ENCODE measurements around the gene ZNF540. TPM values are rescaled to one million over a fixed set of nuclear protein-coding genes. Genes with fewer than 3 reads are reported as not detected.

Gene ZNF540
- 10 to 100 TPM in 2 of 4 donors, 1 to 10 TPM in 2; 9.6 to 30.7 (median 11.0) TPM for total RNA-seq

- TF ChIP-seq POLR2A (IDR thresholded peaks at IDR 0.05) (peak in 1 of 2 donors; percentile 90), CTCF (IDR thresholded peaks at IDR 0.05) (no peak)
These were observed at the start of gene ZNF540, which contains the start of gene ZNF571 for GRCh38 chr19:37594304-37594981. Gene ZNF540, plus strand, starts transcription at chr19:37594876. Its CDS starts 3,572 bp downstream, at chr19:37598448. Gene ZNF571, minus strand, starts transcription at chr19:37594792. Its CDS starts 8,116 bp downstream, at chr19:37586676.

GRCh38 chr19:37551129-37551993 is 43.3 kb upstream of the ZNF540 start:
- no peak for DNase-seq
- TF ChIP-seq CTCF (IDR thresholded peaks at IDR 0.05) (no peak), POLR2A (IDR thresholded peaks at IDR 0.05) (no peak)
- H3K27ac ChIP-seq = no peak overlapping the region
- intact Hi-C loops (cut with DNase I) = loop anchor here (10.0 kb wide), 1 partner anchor 727 kb away; no protein-coding TSS in a partner anchor
- H3K4me3 ChIP-seq (replicated peaks in 1 of 3) = no peak overlapping the region
- H3K27me3 ChIP-seq = no peaks in the 10 kb centered on the region
- WGBS, 2 donors = 4% methylated on average over 25 to 35 of the region's 65 CpGs
- no peaks in the 10 kb centered on the region for H3K9me3 ChIP-seq
- no peaks in the 10 kb centered on the region for H3K4me1 ChIP-seq
- H3K36me3 ChIP-seq = no peaks in the 10 kb centered on the region

More at GRCh38 chr19:37594304-37594981, at the start of gene ZNF540, which contains the start of gene ZNF571:
- Histone ChIP-seq H3K27me3 (no peaks in the 10 kb centered on the region), H3K4me3 (replicated peaks in 1 of 3) (peak within 1 kb of the TSS; percentile 38 to 51 (median 50)), H3K27ac (peak within 1 kb of the TSS; percentile 81 to 93 (median 92)), H3K36me3 (peaks cover 6 to 8% of the 10 kb centered on the region in 2 donors), H3K9me3 (no peaks in the 10 kb centered on the region), H3K4me1 (peaks cover 4 to 6% of the 10 kb centered on the region in 2 donors)
- WGBS, 2 donors = 0 to 2% methylated on average over 25 to 34 of the region's 53 CpGs
- peak; percentile 97 to 98 for DNase-seq
- intact Hi-C loops (cut with DNase I) = no loop called here

GRCh38 chr19:37563518-37563917 is 31.2 kb upstream of the ZNF540 start:
- no peak for DNase-seq
- no peak overlapping the region for H3K4me3 ChIP-seq (replicated peaks in 1 of 3)
- H3K9me3 ChIP-seq = peaks cover 21% of the 10 kb centered on the region
- peaks cover 22 to 24% of the 10 kb centered on the region in 2 donors for H3K36me3 ChIP-seq
- TF ChIP-seq POLR2A (IDR thresholded peaks at IDR 0.05) (no peak), CTCF (IDR thresholded peaks at IDR 0.05) (no peak)
- WGBS, 2 donors = 93 to 95% methylated on average over 3 of the region's 3 CpGs
- H3K4me1 ChIP-seq = no peaks in the 10 kb centered on the region
- intact Hi-C loops (cut with DNase I) = loop anchor here (10.0 kb wide), 2 partner anchors 429 to 1019 kb away; no protein-coding TSS in a partner anchor
- H3K27ac ChIP-seq = no peak overlapping the region
- H3K27me3 ChIP-seq = no peaks in the 10 kb centered on the region

GRCh38 chr19:37564624-37565369 is 29.9 kb upstream of the ZNF540 start:
- peaks cover 22 to 24% of the 10 kb centered on the region in 2 donors for H3K36me3 ChIP-seq
- DNase-seq = no peak
- intact Hi-C loops (cut with DNase I) = loop anchor here (5.0 to 10.0 kb wide), 3 partner anchors 430 to 1020 kb away; no protein-coding TSS in a partner anchor
- TF ChIP-seq CTCF (IDR thresholded peaks at IDR 0.05) (no peak), POLR2A (IDR thresholded peaks at IDR 0.05) (no peak)
- H3K4me1 ChIP-seq = no peaks in the 10 kb centered on the region
- WGBS, 2 donors = 96 to 97% methylated on average over 7 of the region's 7 CpGs
- H3K27ac ChIP-seq = no peak overlapping the region
- peaks cover 20% of the 10 kb centered on the region for H3K9me3 ChIP-seq
- no peaks in the 10 kb centered on the region for H3K27me3 ChIP-seq
- no peak overlapping the region for H3K4me3 ChIP-seq (replicated peaks in 1 of 3)

Measured in thyroid gland (tissue), 4 donors.